NCI-H524 treated with DMSO at 0.1 percent for 48 hours (cell line): ENCODE data around the gene CFAP74.

Experiments used
- DNase-seq: peaks from one replicate; lab custom pipeline; 2025; lab: John Stamatoyannopoulos, UW

Gene CFAP74

DNA sequence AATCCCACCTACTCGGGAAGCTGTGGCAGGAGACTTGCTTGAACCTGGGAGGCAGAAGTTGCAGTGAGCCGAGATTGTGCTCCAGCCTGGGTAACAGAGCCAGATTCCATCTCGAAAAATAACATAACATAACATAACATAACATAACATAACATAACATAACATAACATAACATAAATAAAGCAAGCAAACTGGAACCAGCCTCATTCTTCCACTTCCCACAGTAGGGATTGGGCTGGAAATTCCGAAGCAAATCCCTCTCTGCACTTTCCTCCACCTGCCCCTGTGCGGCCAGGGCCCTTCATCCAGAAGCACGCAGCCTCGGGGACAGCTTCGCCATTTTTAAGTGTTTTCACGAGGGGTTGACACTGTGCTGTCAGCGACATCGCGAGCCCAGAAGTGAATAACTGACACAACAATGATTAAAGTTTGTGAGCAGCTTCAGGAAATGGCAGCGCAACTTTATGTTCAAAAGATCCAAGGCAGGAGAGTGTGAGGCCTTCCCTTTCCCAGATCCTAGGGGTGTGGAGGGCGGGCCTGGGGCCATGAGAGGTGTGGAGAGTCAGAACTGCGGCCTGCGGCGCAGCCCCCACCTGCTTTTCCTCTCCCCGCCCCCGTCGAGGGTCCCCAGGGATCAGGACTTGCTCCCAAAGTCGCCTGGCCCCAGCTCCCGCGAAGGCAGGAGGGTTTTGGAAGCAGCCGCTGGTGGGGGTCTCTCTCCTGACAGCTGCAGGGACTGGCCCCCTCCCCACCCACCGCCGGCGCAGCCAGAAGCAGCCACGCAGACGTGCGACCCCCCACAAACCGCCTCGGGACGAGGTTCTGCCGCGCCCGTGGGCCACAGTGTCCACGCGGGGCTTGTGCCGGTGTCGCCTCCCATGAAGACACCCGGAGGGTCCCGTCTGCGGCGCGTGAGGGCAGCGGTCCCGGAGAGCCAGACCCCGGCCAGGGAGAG is 14.9 kb upstream of the CFAP74 start:
- no peak for DNase-seq

DNA sequence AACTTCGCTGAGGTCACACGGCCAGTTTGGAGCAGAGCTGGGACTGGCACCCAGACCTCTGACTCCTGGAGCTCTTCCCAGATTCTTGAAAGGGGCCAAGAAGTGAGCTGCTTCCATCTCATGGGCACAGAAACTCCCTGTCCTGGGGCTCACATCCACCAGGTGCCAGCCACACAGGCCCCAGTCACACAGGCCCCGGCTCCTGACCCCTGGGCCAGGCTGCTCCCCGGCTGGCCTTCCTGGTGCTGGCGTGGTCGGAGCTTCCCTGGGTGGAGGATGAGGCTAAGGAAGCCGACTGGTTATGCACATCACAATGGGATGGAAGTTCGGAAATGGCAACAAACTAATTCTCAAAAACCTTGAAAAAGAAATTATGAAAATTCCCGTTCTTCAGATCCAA is 12.5 kb upstream of the CFAP74 start:
- no peak for DNase-seq

DNA sequence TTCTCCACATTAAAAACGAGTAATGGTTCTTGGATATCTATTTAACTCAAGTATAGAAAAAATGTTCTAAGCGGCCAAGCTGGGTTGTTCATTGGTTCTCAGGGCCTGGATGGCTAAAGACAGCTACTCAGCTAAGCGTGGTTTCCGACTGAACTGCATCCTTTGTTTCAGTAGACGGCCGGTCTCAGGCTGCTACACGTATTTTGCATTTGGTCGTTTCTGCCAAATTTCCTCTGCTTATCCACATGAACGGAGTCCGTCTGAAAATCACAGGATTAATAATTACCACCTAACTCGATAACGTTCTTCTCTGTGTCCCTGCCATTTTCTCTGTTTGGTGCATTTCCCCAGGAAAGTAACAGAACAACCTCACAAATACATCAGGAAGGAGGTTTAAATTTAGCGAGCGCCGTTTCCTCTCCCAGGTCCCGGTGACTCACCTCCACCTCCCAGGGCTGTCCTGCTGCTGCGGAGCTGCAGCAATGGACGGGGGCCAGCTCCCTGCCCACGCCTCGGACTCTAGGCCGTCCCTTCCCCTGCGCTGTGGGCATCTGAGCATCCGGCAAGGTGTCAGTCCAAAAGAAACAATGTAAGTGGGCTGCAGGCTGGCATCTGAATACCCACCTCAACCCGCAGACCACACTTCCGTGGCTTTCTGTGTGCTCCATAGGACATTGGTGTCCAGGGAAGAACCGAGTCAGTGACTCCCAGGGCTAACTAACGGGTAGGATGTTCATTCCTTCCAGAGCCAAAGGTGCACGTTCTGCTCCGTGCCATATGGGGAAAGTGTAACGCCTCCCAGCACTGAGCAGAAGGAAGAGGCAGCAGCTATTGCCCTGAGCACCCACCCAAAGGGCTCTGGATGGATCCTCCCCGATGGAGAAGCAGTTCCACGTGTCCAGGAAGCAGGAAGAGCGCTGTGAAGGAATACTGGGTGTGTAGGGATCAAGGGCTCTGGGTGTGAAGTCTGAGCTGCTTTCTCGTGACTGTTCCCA is 11.5 kb upstream of the CFAP74 start:
- no peak for DNase-seq

DNA sequence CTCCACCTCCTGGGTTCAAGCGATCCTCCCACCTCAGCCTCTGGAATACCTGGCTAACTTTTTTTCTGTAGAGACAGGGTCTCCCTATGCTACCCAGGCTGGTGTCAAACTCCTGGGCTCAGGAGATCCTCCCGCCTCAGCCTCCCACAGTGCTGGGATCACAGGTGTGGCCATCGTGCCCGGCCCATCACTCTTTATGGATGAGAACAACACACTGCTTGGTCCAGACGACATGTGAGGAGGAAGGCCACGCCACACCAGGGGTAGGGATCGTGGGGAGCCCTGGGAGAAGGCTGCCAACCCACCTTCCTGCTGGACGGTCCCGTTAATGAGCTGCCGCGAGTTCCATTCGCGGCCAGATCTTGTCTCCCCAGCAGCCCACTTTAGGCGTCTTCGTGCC is 10.6 kb upstream of the CFAP74 start:
- no peak for DNase-seq

DNA sequence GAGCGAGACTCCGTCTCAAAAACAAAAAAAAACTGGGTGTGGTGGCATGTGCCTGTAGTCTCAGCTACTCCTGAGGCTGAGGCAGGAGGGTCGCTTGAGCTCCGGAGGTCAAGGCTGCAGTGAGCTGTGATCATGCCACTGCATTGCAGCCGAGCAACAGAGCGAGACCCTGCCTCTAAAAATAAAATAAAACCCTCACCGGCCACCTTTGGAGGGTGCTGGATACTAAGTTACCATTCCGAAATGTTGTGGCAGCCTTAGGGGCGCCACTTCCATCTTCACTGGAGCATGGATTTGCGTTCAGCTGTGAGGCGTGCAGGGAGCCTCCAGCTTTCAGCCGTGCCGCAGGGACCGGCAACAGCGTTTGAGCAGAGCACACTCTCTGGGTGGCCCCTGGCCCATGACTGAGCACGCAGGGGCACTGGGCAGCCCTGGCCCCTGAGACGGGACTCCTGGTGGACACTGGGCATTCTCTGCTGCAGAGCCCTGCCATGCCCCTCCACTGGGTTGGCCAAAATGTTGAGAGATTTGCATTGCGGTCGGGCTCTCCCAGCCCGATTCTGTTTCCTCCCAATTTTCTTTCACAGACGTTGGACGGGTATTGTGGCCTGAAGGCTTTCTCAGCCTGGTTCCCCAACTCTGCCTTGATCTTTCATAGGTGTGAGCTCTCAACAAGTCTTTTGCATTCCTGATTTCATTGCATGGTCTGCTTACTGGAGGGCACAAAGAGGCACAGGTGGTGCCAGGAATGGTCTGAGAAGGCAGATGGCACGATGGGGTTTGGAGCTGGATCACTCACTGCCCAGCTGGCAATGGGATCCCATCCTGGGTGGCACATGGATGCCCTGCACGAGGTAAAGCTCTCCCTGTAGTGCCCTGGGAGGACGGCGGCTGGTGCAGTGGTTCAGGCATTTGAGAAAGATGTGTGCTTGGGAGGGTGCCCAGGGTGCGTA is 5.8 kb upstream of the CFAP74 start:
- DNase-seq: no peak

DNA sequence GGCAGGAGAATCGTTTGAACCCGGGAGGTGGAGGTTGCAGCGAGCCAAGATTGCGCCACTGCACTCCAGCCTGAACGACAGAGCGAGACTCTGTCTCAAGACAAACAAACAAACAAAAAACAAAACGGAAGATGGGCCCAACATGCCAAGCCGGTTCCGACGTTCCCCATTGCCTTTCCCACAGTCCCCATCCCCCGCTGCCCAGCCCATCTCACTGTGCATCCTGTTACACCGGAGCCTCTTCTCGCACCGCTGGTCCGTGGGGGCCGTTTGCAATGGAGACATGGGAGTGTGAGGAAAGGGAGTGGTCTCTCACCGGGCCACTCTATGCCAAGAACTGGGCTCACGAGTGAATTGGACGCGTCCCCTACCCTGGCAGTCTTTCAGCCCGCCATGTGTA is 1.3 kb upstream of the CFAP74 start:
- DNase-seq: no peak

DNA sequence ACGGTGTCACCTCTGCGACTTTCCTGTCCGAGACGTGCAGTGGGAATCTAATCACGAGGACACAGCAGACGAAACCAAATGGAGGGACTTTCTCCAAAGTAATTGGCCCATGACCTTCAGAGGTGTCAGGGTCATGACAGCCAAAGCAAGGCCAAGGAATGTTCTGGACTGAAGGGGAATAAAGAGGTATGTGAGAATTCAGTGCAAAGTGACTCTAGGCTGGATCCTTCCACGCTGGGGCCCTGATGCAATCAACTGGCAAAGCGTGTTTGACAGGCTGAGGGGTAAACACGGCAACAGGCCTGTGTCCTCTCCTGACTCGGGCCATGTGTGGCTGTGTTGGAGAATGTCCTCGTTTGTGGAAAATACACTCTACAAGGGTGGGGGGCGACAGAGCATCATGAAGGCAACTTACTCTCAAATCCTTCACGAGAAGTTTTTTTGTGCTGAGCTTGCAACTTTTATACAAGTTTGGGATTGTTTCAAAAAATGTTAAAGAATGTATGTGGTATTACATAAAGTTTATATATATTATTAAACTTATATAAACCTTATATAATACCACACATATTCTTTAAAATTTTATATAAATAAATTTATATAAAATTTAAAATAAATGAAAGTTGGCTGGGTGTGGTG is 1.7 kb downstream of the CFAP74 start:
- DNase-seq: no peak

DNA sequence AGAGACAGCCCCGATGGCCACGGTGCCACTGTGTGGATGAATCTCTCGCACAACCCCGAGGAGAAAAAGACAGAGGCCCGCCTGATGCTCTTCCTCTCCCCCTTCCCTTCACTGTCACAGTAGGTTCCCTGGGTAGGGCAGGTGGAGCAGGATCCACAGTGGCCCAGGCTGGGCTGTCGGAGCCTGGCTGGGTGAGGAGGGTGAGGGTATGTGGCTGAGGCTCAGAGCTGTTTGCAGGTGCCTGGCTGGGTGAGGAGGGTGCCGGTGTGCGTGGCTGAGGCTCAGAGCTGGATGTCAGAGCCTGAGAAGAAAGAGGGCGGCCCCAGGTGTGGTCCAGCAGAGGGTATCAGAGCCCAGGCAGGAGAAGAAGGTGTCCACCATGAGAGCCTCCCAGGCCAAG is 2.7 kb downstream of the CFAP74 start:
- DNase-seq: no peak

DNA sequence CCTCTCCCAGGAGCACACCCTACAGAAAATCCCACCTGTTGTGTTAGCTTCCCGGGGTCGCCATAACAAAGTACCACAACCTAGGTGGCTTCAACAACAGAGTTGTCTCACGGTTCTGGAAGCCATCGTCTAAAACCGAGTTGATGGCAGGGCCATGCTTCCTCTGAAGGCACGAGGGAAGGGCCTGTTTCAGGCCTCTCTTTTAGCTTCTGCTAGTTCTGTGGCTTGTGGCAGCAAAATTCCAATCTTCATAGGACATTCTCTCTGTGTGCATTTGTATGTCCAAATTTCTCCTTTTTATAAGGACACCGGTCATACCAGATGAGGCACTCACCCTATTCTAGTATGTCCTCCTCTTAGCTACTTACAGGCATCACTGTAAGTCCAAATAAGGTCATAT is 3.2 kb downstream of the CFAP74 start:
- DNase-seq: no peak

DNA sequence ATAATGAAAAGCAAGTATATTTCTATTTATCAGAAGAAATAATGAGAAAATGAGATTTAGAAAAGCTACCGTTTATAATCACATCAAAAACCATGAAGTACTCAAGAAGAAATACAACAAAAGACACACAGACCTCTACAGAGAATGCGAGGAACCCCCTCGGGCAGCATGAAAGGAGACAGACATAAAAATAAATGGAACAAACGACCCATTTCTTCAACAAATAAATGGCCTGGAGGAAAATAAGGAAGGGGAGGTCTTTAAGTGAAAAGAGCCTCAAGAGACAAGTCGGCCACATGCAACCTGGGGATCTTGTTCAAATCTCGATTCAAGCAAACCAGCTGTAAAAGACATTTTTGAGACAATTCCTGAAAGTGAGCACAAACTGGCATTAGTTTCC is 6.0 kb downstream of the CFAP74 start:
- no peak for DNase-seq

DNA sequence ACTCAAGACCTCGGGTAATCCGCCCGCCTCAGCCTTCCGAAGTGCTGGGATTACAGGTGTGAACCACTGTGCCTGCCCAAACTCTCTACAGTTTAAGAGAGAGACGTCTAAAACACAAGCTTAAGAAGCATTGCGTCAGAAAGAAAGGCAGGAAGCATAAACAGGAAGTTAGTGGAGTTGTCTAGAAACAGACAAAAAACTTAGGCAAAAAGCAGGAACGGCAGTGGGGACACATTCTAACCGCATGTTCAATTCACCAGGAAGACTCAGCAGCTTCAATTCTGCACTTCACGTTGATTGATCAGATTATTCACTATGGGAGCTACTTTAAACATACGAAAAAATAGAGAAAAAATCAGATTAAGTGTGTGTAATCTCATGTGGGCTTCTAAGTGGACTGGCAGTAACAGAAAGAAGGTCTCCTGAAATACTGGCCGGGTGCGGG is 7.4 kb downstream of the CFAP74 start:
- no peak for DNase-seq

DNA sequence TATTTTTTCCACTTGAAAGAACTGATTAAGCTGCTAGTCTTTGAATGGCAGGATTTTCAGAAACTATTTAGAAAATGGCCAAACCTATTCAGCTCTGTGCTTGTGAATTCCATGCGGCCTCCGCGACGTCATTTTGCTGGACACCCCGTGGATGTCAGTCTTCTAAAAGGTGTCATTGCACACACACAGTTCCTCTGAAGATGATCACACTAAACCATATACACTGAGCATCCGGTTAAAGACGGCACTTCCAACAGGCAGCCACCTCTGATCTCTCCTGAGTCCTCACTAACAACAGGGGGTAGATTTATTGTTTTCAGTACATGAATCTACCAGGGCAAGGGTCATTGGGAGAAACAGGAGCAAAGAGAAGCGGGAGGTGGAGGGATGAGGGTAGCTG is 9.1 kb downstream of the CFAP74 start:
- DNase-seq: no peak

DNA sequence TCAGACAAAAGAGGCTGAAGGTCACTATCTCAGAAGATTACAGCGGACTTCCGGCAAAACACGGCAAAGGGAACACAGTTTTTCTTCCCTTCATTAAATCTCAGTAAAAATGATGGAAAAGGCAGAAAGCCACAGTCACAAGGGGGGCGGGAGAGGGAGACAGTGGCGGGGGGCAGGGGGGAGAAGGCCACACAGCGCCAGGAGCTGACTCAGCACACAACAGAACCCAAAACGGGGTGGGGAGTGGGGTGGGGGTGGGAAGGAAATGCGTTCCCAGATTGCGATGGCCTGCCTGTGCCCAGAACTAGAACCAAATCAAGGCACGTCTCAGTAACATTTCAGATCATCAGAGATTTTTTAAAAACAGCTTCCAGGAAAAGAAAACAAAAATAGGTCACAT is 13.4 kb downstream of the CFAP74 start:
- no peak for DNase-seq

DNA sequence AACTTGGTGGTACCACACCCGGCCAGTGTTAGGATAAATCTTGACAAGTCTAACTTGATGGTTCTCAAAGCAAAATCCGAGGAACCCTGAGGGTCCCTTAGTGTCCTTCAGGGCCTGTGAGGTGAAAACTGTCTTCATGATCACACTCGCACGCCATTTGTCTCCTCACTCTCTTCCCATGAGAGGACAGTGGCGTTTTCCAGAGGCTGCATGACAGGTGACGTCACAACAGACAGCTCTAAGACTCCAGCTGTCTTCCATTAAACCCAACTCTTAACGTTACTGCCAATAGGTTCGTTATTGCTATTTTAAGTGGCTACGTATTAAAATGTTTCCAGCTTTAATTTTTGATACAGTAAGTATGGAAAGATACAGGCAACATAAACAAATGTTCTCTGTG is 13.8 kb downstream of the CFAP74 start:
- no peak for DNase-seq

DNA sequence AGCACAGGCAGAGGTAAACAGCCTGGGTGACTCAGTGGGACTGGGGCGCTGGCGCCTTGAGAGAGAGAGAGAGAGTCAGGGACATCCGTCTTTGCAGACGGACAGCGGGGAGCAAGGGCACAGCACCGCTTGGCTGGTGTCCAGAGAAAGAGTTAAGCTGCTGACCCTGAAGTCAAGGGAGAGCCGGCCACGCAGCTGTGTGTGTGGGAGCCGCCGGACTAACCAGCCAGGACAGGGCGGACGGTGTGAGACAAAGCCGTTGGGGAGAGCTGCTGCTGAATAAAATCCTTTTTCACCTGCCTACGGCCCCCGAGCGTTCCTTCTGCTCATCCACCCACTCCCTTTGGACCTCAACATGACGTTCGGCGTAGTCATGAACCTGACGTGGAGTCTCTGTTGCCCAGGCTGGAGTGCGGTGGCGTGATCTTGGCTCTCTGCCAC is 14.5 kb downstream of the CFAP74 start:
- DNase-seq: no peak

DNA sequence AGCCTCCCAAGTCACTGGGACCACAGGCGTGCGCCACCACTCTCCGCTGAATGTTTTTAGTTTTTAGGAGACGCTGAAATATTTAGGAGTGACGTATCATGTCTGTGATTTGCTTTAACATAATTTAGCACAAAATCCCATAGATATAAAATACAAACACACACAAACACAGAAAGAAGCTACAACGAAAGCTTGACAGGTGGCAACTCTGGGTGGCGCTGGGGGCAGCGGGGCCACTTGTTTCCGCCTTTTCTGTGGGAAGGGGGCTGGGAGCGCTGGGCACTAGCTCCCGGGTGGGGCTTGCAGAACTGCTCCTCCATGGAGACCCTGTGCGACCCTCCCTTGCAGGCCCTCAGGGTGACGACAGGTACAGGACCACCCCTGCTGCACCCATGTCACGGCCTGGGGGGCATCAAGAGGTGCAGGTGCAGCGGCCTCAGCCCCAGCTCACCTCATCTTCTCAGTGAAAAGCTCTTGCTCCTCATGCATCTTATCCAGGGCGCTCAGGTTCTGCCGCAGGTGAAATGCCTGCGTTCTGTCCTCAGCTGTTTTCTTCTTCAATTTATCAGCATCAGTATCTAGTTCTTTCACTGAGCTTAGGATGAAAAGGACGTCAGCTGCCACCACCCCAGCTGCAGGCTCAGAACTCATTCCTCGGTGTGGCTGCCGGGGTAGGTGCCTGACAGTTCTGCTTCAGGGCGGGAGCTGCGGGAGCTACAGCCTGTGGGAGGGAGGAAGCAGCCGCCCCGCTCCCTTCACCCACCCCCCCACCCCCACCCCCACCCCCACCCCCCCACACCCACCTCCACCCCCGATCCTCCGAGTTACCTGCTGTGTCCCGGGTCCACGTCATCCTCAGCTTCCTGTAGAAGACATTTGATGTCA is 15.3 kb downstream of the CFAP74 start:
- no peak for DNase-seq

DNA sequence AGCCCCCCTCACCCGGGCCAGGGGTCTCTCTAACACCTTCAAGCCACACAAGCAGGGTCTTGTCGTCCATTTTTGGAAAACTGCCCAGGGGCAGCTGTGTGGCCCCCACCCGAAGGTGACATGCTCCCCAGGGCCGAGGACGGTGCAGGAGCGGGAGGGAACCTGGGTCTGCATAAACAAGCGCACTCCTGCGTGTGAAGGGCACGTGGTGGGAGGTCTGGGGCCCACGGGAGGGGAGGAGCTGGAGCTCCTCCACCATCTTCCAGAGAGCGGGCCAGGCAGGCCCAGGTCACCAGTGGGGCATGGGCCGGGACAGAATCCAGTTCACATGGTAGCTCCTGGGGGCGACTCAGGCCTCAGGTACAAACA is 16.5 kb downstream of the CFAP74 start:
- DNase-seq: no peak

DNA sequence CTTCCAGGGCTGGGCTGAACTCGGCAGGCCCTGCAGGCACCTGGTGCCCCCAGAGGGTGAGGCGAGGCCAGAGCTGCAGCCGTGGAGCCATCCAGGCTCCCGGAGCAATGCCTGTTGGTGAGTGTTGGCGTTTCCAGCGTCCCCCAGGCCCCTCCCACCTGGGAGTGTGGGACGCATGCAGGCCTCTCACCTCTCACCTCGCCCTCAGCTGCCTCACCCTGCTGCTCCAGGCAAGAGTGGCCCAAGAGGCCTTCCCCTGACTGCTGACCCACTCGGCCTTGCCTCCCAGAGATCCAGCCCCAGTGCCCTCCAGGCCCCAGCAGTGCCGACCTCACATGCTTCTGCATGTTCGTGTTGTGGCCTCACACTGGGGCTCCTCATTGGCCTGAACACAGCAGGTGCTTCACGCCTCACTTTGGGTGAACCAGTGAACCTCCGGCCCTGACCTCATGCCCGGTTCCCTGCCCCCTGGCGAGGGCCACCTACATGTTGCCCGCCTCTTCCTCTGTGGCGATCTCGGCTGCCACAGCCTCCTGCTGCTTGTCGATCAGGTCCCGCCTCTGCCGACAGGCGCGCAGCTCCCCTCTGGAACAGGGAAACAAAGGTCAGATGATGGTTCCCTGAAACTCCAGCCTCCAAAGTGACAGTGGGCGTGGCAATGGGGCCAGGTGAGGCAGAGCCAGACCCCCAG is 17.0 kb downstream of the CFAP74 start:
- DNase-seq: no peak

DNA sequence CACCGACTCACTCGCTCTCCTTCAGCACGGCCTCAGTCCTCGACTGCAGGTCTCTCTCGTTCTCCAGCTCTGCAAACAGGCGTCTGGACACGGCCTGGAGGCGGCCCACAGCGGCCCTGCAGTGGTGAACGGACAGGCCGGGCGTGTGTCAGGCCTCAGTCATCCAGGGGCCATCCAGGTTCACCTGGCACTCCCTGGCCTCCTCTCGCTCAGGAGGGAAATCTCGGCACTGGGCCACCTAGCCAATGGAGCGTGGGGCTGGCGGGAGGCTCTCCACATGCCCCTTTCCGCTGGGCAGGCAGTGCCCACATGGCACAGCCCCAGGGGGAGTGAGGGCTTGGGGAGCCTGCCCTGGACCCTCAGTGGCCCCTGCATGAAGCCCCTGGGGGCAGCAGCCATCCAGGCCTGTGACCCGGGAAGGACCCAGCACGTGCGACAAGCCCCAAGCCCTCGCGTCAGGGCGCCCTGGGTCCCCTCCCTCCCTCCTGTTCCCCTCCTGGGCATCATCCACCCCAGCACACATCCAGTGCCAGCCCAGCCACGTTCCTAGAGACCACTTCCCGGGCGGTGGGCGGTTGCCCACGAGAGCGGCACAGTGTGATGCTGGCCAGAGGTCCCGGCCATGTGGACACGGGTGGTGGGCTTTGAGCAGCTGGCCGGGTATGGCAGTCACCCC is 18.1 kb downstream of the CFAP74 start:
- no peak for DNase-seq
